GM18858 (cell line): Measurements from ENCODE around the gene SMARCB1.

ENCODE experiments used
- ATAC-seq: cut with Tn5 transposase; IDR thresholded peaks from one replicate; pipeline ENCODE4 v1.9.1; 2021; ENCODE audit not compliant: unreplicated experiment

The SMARCB1 gene

DNA sequence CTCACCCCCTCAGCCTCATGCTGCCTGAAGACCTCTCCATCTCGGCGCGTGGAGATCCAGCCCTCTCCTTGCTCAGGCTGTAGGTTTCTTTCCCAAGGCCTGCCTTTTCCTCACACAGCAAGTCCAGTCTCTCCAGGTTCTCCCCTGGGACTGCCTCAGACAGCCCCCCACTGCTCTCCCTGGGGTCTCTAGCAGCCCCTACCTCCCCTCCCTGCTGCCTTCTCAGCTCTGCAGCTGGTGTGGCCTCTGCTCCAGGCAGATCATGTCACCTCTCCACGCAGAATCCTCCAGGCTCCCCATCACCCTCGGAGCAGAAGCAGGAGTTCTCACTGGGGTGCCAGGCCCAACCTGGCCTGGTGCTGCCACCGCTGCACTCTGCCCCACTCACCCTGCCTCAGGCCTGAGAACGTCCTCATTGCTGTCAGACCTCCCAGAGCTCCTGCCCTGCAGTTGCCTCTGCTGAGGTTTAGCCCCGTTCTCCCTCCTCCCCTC lies 15.2 kb downstream of the SMARCB1 start:
- no peak for ATAC-seq

DNA sequence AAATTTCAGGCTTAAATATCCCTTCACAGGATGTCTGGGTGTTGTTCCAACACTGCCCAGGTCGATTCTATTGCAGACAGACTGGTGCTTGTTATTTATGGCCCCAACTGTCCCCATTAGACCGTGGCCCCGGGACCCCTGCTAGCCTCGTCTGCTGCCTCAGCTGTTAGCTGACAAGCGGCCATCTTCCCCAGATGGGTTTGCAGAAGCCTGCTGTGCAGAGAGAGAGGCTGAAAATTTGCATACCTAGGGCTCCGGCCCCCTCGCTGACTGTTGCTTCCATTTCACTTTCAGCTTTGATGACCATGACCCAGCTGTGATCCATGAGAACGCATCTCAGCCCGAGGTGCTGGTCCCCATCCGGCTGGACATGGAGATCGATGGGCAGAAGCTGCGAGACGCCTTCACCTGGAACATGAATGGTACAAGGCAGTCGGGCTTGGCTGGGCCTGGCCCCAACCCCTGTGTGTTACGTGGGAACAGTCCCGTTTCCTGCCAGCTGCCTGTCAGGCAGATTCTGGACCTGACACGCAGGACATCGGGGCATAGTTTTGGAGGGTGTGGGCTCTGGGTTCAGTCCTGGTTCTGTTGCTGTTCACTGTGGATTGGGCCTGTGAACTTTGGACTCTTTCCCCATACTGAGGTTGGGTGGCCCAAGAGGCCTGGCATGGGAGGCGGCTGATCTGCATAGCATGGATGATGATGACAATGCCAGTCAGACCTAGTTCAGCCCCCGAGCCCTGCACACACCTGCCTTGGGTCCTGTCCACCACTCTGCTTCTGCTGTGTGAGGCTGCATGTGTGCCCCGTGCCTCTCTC lies 16.4 kb downstream of the SMARCB1 start:
- no peak for ATAC-seq

DNA sequence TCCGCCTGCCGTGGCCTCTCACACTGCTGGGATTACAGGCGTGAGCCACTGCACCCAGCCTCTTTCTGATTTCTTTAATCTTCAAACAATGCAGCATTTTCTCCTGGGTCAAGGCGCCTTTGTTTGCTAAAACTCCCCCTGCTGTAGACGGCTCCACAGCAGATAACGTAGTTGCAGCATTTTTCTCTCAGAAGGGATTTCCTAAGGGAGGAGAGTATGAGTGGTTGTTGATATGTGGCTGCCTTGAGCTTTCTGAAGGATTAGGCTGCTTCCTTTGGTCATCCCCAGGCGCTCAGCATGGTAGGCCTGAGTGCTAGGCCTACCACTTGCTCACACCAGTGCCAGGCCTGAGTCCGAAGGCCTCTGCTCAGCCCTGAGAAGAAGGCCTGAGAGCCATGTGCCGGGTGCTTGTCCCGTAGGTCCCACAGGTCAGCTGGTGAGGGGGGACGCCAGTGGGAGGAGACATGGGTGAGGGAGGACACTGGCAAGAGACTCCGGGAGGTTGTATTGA lies 18.1 kb downstream of the SMARCB1 start:
- no peak for ATAC-seq

DNA sequence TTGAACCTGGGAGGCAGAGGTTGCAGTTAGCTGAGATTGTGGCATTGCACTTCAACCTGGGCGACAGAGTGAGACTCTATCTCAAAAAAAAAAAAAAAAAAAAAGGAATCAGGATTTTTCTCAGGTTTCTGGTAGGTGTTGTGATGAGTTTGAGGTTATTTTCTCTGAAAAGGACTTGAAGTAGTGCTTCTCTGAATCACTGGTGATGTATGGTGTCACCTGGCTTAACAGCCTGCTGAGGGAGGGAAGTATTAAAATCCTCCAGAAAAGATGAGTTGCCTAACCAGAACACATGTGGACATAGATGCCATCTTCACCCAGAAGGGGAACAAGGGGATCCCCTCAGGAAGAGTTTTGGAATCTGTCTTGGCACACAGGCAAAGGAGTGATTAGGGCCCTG lies 20.1 kb downstream of the SMARCB1 start:
- no peak for ATAC-seq

DNA sequence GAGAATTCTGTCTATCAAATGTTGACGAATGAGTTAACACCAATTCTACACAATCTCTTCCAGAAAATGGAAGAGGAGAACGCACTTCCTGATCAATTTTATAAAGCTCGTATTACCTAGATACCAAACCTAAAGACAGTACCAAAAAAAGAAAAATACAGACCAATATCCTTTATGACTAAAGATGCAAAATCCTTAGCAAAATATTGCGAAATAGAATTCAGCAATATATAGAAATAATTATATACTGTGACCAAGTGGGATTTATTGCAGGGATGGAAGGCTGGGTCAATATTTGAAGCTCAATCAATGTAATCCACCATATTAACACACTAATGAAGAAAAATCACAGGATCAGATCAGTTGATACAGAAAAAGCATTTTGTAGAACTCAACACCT lies 25.6 kb downstream of the SMARCB1 start:
- ATAC-seq: no peak

DNA sequence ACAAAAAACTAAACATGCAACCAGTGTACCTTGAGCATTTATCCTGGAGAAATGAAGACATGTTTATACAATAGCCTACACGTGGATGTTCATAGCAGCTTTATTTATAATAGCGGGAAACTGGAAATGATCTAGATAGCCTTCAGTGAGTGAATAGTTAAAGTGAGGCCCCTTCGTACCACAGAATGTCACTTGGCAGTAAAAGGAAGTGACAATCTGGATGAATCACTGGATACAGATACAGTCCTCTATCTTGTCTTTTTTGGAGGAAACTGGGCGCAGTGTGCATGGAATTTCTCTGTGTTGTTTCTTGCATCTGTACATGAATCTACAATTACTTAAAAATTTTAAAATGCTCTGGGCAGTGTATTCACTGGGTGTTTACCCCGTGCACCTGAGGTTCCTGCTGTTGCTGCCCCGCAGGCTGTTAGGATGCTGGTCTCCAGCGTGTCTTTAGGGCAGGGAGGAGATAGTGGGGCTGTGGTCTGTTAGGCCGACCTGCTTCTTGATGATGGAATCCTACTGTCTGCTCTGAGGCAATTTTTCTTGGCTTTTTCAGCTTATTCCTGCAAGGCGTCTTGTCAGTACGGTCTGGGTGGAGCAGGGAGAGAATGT lies 28.9 kb downstream of the SMARCB1 start:
- no peak for ATAC-seq

DNA sequence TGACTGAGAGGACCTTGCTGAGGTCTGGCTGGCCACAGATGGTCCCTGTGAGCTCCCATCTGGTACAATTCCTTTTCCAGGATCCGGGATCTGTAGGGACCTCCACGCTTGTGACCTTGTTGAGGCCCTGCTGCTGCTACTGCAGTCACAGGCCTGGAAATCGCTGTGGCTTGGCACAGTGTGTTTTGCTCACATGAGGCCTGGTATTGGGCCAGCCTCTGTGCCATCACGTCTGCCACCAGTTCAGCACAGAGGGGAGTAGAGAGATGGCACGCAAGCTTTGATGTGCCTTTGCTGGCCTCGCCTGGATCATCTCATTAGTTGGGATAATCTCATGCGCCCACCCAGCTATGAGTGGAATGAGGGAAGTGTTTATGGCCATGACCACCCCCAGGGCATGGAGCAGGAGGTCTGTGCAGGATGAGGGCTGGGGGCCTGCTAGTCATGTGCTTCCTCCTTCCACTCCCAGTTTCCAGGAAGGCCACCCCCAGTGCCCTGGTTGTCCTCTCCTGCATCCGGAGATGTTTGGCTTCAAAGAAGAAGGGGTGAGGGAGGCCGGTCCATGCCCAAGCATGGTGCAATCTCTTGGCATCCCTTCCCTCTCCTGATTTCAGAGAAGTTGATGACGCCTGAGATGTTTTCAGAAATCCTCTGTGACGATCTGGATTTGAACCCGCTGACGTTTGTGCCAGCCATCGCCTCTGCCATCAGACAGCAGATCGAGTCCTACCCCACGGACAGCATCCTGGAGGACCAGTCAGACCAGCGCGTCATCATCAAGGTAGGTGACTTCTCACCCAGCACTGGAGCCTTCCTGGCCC lies 29.6 kb downstream of the SMARCB1 start:
- no peak for ATAC-seq

DNA sequence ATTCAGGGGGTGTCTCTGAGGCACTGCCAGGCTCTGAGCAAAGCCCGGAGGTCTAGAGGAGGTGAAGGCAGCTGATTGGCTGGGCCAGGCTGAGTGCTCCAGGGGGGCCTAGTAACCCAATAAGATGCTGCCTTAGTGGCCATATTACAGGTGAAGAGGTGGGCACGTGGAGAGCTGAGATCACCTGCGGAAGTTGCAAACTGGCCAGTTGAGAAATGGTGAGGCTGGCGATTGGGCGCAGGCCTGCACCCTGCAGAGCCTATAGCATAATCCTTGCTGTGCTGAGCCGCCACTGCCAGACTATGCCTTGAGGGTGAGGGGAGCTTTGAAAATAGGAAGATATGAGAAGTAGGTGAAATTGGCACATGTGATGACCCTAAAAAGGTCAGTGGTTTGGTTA lies 30.4 kb downstream of the SMARCB1 start:
- ATAC-seq: no peak

DNA sequence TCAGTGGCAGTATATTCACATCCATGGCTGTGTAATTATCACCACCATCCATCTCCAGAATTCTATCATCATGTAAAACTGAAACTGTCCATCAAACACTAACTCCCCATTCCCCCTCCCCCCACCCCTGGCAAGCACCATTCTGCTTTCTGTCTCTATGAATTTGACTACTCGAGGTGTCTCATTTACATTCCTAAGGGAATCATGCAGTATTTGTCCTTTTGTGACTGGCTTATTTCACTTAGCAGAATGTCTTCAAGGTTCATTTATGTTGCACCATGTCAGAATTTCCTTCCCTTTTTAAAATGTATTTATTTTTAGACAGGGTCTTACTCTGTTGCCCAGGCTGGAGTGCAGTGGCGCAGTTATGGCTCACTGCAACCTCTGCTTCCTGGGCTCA lies 31.8 kb downstream of the SMARCB1 start:
- ATAC-seq: no peak

DNA sequence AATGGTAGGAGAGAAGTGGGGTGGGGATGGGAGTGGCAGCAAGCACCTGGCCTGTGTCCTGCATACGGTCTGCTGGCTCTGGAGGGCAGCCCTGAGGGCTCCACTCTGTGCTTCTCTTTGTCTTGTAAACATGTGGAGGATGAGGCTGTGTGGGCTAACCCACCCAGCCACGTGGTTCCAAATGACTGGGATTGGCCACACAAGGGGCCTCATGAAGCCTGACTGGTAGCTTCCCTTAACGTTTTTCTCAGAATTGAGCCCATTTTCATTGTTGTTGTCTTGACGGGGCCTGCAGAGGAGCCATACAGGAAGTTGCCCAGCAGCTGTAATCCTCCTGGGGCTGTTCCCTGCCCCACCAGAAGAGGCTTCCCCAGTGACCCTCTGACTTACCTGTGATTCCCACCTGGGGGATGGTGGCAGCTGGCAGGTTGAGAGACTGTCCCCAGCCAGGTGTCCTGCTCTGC lies 34.0 kb downstream of the SMARCB1 start:
- no peak for ATAC-seq

DNA sequence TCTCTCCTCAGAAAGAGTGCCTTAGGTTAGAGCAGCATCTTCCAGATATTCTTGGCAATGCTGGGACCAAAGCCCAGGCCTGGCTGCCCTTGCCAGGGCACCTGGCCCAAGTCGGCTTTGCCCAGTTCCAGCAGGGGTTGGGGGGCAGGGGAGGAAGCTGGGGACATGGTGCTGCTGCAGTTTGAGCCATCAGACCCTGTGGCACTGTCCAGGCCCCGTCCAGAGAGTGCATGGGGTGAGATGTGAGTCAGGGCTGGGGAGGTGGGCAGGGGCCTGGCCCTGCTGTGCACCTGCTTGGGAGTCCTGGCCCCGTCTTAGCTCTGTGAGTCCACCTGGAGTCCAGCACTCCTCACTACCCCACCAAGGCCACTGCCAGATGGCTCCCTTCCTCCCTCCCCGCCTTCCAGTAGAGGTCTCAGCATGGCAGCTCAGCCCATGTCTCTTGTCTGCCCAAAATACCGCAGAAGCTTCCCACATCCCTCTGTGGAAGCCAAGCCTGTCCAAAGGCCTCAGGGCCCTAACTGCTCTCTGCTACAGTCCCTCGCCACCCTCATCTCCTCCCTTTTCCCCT lies 35.4 kb downstream of the SMARCB1 start:
- ATAC-seq: no peak

DNA sequence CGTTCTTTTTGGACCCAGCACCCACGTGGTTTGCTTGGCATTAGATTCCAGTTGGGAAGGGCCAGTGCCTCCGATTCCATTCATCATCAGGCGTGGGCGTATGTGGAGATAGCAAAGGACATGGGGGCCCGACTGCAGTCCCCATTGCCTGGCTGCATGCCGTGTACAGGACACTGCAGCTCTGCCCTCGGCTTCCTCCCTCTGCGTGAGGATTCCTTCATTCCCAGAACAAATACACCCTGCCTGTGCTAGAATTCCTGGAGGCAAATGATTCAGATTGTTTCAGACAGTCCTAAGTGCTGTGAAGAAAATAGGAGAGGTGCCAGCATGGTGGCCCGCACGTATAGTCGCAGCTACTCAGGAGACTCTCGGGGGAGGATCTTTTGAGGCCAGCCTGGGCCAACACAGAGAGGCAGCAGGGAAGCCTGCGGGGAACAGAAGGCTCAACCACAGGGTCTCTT lies 36.6 kb downstream of the SMARCB1 start:
- ATAC-seq: no peak

DNA sequence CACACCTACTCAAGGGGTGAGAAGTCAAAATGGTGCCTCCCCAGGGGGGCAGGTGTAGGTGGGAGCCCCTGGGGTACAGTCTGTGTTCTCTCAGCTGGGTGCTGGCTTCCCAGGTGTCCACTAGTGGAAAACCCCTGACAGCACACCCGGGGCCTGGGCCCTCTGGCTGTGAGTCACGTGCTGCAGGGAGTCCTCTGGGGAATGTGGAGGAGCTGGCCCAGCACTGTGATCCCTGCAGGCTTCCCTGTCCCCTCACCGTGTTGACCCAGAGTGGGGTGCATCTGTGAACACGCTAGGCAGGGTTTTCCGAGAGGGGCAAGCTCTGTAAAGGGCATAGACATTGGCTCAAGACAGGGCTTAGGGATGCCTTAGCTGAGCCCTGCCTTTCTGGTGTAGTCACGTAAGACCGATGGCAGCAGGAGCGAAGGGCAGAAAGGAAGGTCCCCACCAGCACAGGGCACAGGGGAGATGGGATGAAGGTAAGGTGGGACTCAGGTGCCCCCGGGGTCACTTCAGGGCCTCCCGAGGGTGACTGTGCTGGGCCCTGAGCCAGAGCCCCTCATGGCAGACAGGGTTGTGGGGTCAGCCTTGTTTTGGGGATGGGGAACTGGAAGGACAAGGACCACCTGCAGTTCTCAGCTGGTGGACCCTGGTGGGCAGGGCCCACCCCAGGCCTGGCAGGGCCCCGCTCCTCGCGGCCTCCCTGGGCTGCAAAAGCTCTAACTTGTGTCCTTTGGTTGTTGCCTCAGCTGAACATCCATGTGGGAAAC lies 37.9 kb downstream of the SMARCB1 start:
- no peak for ATAC-seq

DNA sequence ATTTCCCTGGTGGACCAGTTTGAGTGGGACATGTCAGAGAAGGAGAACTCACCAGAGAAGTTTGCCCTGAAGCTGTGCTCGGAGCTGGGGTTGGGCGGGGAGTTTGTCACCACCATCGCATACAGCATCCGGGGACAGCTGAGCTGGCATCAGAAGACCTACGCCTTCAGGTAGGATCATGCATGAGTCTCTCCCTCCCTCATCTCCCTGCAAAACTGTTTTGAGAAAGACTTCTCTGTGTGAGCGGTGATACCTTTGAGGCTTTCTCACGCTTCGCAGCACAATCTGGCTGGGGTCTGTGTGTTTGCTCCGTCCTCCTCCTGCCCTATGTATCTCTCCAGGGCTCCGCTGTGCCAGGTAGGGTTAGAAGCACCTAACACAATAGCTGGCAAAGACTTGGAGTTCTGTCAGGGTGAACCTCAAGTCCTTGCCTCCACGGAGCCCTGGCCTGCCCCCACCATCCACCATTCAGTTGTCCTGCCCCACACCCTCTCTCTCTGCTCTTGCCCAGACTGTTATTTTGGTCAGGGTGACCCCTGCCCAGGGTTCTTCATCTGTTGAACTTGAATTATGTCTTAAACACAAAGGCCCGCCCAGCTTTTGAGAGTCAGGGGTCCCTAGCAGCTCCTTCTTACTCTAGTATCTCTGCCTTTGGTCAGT lies 38.6 kb downstream of the SMARCB1 start:
- no peak for ATAC-seq

DNA sequence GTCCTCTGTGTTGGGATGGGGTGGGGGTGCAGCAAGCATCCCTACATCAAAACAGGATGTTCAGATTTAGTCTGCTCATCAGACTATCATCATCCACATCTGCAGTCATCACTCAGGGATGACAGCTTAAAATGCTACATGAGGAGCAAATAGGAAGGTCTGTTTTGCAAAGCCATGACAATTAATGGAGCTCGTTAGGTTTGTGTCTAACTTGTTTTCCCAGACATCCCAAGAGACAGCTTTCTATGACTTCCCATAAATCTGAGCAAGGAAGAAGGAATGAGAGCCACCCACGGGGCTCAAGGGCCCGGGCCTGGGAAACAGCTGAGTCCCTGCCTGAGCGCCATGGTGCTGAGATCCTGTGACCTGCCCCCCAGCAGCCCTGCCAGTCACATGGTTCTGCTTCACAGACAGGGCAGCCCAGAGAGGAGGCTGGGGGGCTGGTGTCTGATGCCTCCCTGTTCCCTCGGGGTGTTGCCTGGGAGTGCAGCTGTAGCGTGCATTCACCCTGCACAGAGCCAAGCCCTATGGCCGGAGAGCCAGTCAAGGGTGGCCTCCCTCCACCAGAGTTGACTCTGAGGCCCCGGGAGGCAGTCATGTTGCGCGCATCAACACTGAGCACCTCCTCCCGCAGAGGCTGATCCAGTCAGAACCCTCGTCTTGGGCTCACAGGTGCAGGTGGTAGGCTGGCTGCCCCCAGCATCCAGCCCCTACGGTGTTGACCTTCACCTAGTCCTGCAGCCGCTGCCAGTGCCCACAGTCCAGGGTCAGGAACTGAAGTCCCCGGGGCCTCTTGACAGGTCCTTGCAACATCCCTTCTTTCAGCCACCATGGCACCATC lies 40.0 kb downstream of the SMARCB1 start:
- no peak for ATAC-seq

DNA sequence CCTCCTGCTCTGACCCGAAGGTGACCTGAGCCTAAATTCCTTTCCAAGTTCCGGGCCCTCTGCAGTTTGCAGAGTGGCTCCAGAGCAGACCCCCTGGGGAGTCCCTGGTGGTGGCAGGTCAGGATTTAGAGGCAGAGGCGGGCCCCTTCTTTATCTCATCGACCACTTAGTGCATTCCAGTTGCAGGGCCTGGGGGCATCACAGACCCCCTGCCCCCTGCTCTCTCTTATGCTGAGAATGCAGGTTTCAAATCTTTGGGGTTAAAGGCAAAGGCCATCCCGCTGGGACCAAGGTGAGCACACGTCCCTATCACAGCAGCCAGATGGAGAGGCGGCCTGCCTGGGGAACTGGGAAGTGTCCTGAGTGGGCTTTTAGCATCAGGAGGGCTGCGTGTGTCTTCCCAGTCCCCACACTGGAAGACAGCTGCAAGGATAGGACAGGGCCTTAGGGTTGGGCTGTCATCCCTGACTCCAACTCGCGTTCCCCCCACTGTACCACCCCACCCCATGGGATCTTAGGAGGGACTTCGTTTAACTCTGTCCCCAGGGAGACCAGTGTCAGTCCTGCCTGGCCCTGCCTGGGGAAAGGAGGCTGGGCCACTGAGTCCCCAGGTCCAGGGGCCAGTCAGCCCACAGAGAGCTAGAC lies 40.7 kb downstream of the SMARCB1 start:
- ATAC-seq: no peak

DNA sequence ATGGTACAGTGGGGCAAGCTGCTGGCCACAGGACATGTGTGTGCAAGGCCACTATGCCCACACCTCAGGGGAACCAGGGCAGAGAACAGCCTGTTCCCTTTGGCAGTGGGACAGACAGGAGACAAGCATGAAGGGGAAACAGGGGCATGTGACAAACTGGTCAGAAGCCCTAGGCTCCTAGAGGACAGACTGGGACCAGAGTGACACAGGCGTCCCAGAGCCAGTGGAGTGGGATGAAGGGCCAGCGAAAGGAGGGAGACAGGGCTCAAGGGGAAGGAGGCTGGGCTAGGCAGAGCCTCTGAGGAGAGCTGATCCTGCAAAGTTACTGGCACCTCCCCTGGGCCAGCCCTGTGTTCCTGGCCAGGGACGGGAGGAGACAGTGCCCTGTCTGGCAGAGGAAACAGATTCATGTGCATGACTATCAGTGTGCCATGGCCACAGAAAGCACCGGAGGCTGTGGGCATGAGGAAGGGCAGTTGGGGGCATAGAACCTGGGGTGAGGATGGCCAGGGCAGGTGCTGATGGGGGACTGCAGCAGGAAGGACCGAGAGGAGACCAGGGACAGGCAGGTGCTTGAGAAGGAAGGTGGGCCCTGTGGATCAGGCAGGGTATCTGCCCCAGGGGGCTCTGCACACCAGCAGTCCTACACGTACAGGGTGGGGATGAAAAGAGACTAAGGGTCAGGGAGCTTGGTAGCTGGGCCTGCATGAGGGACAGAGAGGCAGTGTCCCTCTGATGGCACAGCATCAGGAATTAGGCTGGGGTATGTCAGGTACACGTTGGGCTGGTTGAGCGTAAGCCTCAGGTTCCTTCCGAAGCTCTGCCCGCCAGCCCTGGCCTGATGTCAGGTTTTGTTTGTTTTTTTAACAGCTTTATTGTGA lies 42.3 kb downstream of the SMARCB1 start:
- no peak for ATAC-seq
